CD4-positive, alpha-beta T cell (primary cell): ENCODE results near the gene SGCE. TPM values are rescaled to one million over a fixed set of nuclear protein-coding genes. Genes with fewer than 3 reads are reported as not detected.
A peak's percentile ranks its signal among the peaks of the same experiment; 100 is the strongest.

Experiments used
- ATAC-seq: fragments of 200-7000 bp; cut with Tn5 transposase; one replicate; pipeline ENCODE4 v1.10.0; 2022; ENCODE audit warnings: mild to moderate bottlenecking; ENCODE audit not compliant: poor library complexity
- CTCF ChIA-PET: fragments of 350-600 bp; sonication (Branson Sonifier 250); formaldehyde crosslinking; loops from one replicate; lab custom pipeline; 2021; ENCODE audit warnings: antibody characterized with exemption, inconsistent platforms; lab: Charles Lee
- POLR2A ChIA-PET: fragments of 350-600 bp; sonication (Branson Sonifier 250); formaldehyde crosslinking; loops from one replicate; lab custom pipeline; 2021; ENCODE audit warnings: antibody characterized with exemption, inconsistent platforms; lab: Charles Lee
- DNase-seq, 14 experiments: peaks; one replicate each; pipeline ENCODE4 v3.0.0-alpha.2; 2013 to 2020; ENCODE audit warnings: mixed read lengths in 2 of 14
- H3K27ac ChIP-seq, 2 donors: one replicate each; pipeline versions ENCODE4 v1.5.1 to v1.7.0; 2013; ENCODE audit warnings: low read length in 2 of 2, low read depth in 1 of 2, mild to moderate bottlenecking in 1 of 2
- H3K27me3 ChIP-seq, 2 experiments: 1 replicate in 1 of 2; 2 replicates in 1 of 2; pipeline versions ENCODE4 v1.6.1 to v1.7.0; 2013; ENCODE audit warnings: low read length in 2 of 2, control low read depth in 1 of 2, mild to moderate bottlenecking in 1 of 2, moderate library complexity in 1 of 2; ENCODE audit not compliant: insufficient read depth in 2 of 2, control insufficient read depth in 1 of 2
- H3K36me3 ChIP-seq: one replicate; pipeline ENCODE4 v1.6.1; 2013; ENCODE audit warnings: low read length, control low read depth; ENCODE audit not compliant: insufficient read depth
- H3K4me1 ChIP-seq: one replicate; pipeline ENCODE4 v1.6.1; 2013; ENCODE audit warnings: low read length, control low read depth; ENCODE audit not compliant: insufficient read depth
- H3K4me3 ChIP-seq: one replicate; pipeline ENCODE4 v1.5.1; 2013; ENCODE audit warnings: mild to moderate bottlenecking, low read length, moderate library complexity
- H3K9me3 ChIP-seq, 2 experiments: 1 replicate in 1 of 2; 2 replicates in 1 of 2; pipeline versions ENCODE4 v1.6.1 to v1.7.0; 2013; ENCODE audit warnings: low read length in 2 of 2, mild to moderate bottlenecking in 2 of 2, control low read depth in 1 of 2, moderate library complexity in 1 of 2; ENCODE audit not compliant: control insufficient read depth in 1 of 2, insufficient read depth in 1 of 2
- H3K27ac Mint-ChIP-seq: one replicate; pipeline ENCODE4 v1.8.0; 2020; ENCODE audit warnings: mixed read lengths
- H3K27me3 Mint-ChIP-seq: one replicate; pipeline ENCODE4 v1.8.0; 2021; ENCODE audit warnings: mixed read lengths
- H3K36me3 Mint-ChIP-seq: one replicate; pipeline ENCODE4 v1.8.0; 2021; ENCODE audit warnings: low read depth, mixed read lengths
- H3K4me1 Mint-ChIP-seq: one replicate; pipeline ENCODE4 v1.8.0; 2021; ENCODE audit warnings: low read depth, mixed read lengths
- H3K4me3 Mint-ChIP-seq: one replicate; pipeline ENCODE4 v1.8.0; 2020; ENCODE audit warnings: mild to moderate bottlenecking, mixed read lengths
- H3K9me3 Mint-ChIP-seq: one replicate; pipeline ENCODE4 v1.8.0; 2020; ENCODE audit warnings: mixed read lengths
- intact Hi-C, 2 experiments: fragments of 100-400 bp; cut with DNase I in 1 of 2; cut with micrococcal nuclease in 1 of 2; formaldehyde crosslinking; loops; one replicate each; pipeline versions ENCODE4 v1.15.1 to v1.9.0; 2023 to 2025; cut with DNase I, micrococcal nuclease
- total RNA-seq, 174 experiments: library from RNA in 2 of 174; stranded (reverse) in 2 of 174; gene quantifications; one replicate each; pipeline ENCODE4 v1.2.3 and lab custom pipeline; 2021 to 2026
- TF ChIP-seq, protein P1 (sequence below): fragments of 200-600 bp; IDR thresholded peaks from one replicate; pipeline ENCODE4 v1.8.0; 2022; ENCODE audit warnings: antibody characterized with exemption, mild to moderate bottlenecking

Gene SGCE
- total RNA-seq, 2 experiments from 2014 or later, result 0.31 TPM; not detected in 1

DNA sequence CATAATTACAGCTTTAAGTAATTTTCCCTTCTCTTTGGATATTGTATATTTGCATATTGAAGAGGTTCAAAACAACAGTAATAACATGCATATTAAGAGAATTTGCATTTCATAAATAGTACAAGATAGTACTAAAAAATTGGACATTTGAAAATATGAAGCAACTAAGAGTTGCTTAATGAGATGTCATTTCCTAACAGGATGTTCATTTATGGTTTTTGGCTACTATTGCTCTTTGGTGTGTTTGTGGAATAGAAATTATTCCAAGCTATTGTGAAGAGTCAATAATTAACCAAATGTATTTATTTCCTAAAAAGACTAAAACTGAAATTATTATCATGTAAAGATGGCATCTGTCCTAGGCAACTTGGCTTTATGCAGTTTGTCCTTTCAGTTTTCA lies 4.1 kb upstream of the SGCE start:
- CTCF ChIA-PET, result no interaction called here
- H3K9me3 Mint-ChIP-seq, result no peaks in the 10 kb centered on the region
- no peaks in the 10 kb centered on the region for H3K36me3 Mint-ChIP-seq
- Histone ChIP-seq H3K27ac (no peak overlapping the region), H3K9me3 (peaks cover 0 to 38% of the 10 kb centered on the region in 2 experiments), H3K27me3 (peaks cover 6 to 9% of the 10 kb centered on the region in 2 experiments), H3K4me1 (peaks cover 25% of the 10 kb centered on the region), H3K36me3 (no peaks in the 10 kb centered on the region), H3K4me3 (no peak overlapping the region)
- H3K27ac Mint-ChIP-seq, result no peak overlapping the region
- DNase-seq (no peak), ATAC-seq (no peak)
- POLR2A ChIA-PET, result no interaction called here
- H3K27me3 Mint-ChIP-seq, result peaks cover 23% of the 10 kb centered on the region
- TF ChIP-seq, protein P1, sequence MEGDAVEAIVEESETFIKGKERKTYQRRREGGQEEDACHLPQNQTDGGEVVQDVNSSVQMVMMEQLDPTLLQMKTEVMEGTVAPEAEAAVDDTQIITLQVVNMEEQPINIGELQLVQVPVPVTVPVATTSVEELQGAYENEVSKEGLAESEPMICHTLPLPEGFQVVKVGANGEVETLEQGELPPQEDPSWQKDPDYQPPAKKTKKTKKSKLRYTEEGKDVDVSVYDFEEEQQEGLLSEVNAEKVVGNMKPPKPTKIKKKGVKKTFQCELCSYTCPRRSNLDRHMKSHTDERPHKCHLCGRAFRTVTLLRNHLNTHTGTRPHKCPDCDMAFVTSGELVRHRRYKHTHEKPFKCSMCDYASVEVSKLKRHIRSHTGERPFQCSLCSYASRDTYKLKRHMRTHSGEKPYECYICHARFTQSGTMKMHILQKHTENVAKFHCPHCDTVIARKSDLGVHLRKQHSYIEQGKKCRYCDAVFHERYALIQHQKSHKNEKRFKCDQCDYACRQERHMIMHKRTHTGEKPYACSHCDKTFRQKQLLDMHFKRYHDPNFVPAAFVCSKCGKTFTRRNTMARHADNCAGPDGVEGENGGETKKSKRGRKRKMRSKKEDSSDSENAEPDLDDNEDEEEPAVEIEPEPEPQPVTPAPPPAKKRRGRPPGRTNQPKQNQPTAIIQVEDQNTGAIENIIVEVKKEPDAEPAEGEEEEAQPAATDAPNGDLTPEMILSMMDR, result no peak
- H3K4me1 Mint-ChIP-seq, result peaks cover 16% of the 10 kb centered on the region
- intact Hi-C loops, result loop anchor here in 1 of 2 experiments (10.0 kb wide), 1 partner anchor 1425 kb away; the partner anchor contains the start of gene VPS50
- no peak overlapping the region for H3K4me3 Mint-ChIP-seq

- peaks cover 34% of the 10 kb centered on the region for H3K27me3 Mint-ChIP-seq
- Histone ChIP-seq H3K36me3 (no peaks in the 10 kb centered on the region), H3K9me3 (peaks cover 0 to 33% of the 10 kb centered on the region in 2 experiments), H3K27me3 (peaks cover 15 to 20% of the 10 kb centered on the region in 2 experiments), H3K27ac (no peak overlapping the region), H3K4me3 (no peak overlapping the region), H3K4me1 (peaks cover 29% of the 10 kb centered on the region)
- no peak overlapping the region for H3K27ac Mint-ChIP-seq
- H3K36me3 Mint-ChIP-seq, result no peaks in the 10 kb centered on the region
- TF ChIP-seq, protein P1, result no peak
- H3K4me1 Mint-ChIP-seq, result peaks cover 21% of the 10 kb centered on the region
- DNase-seq, result no peak
- CTCF ChIA-PET, result no interaction called here
- ATAC-seq, result no peak
- POLR2A ChIA-PET, result interaction anchor here (1.7 kb wide), 1 partner anchor 776 kb away, joined by 6 read pairs; the partner anchor contains the start of gene PON2
- no peak overlapping the region for H3K4me3 Mint-ChIP-seq
- no peaks in the 10 kb centered on the region for H3K9me3 Mint-ChIP-seq
- intact Hi-C loops, result loop anchor here (5.0 to 10.0 kb wide), 4 partner anchors 144 to 1427 kb away; partner anchors contain the start of genes BET1 (in 1 of the 2), CASD1 (in 1 of the 2) and VPS50 (in 1 of the 2)
Measured at GRCh38 chr7:94658826-94659225, 2.9 kb upstream of the SGCE start.

- ATAC-seq (peak; percentile 79), DNase-seq (peak; percentile 91 to 97 (median 94))
- Mint-ChIP-seq H3K9me3 (no peaks in the 10 kb centered on the region), H3K27ac (peak overlapping the region; percentile 63), H3K36me3 (no peaks in the 10 kb centered on the region), H3K4me3 (peak overlapping the region; percentile 86), H3K4me1 (peaks cover 21% of the 10 kb centered on the region), H3K27me3 (peaks cover 34% of the 10 kb centered on the region)
- POLR2A ChIA-PET, result interaction anchor here (0.8 to 1.7 kb wide), 3 partner anchors 148 to 1426 kb away, joined by 3 to 6 read pairs (median 4); partner anchors contain the start of genes CASD1, PON2 and VPS50
- TF ChIP-seq, protein P1, result no peak
- intact Hi-C loops, result loop anchor here (5.0 to 10.0 kb wide), 4 partner anchors 143 to 1426 kb away; partner anchors contain the start of genes BET1 (in 1 of the 2), CASD1 (in 1 of the 2) and VPS50 (in 1 of the 2)
- H3K27ac ChIP-seq, result no peak overlapping the region
- H3K4me1 ChIP-seq, result peaks cover 29% of the 10 kb centered on the region
- no peaks in the 10 kb centered on the region for H3K36me3 ChIP-seq
- CTCF ChIA-PET, result interaction anchor here (1.3 kb wide), 1 partner anchor 209 kb away, joined by 3 read pairs; no protein-coding TSS in a partner anchor
- peak overlapping the region; percentile 63 for H3K4me3 ChIP-seq
- peaks cover 15 to 26% of the 10 kb centered on the region in 2 experiments for H3K27me3 ChIP-seq
- peaks cover 0 to 29% of the 10 kb centered on the region in 2 experiments for H3K9me3 ChIP-seq
Measured at GRCh38 chr7:94657771-94658693, 2.1 kb upstream of the SGCE start.
